ENCODE data around the gene SEPTIN14. TPM values are rescaled to one million over a fixed set of nuclear protein-coding genes. Genes with fewer than 3 reads are reported as not detected.

The SEPTIN14 gene
- total RNA-seq, 1 experiment from 2014 or later = not detected

GRCh38 chr7:55775051-55775420 lies 87.5 kb downstream of the SEPTIN14 start:
- H3K9me3 ChIP-seq (ENCODE audit: control insufficient read depth, low read depth, low read length) = no peaks in the 10 kb centered on the region
- H4K8ac ChIP-seq (replicated peaks; ENCODE audit: insufficient read length, low read depth, low read length) = no peak overlapping the region
- no peak overlapping the region for H3K56ac ChIP-seq (ENCODE audit: insufficient read length, low read depth, low read length)
- no peak overlapping the region for H2BK5ac ChIP-seq (ENCODE audit: insufficient read length, low read length)
- no peak overlapping the region for H3K23ac ChIP-seq (ENCODE audit: insufficient read length, low read depth, low read length)
- no peaks in the 10 kb centered on the region for H3K79me1 ChIP-seq (ENCODE audit: insufficient read depth, low read depth, low read length, poor library complexity, severe bottlenecking)
- H3K14ac ChIP-seq (ENCODE audit: insufficient read depth, low read length) = no peak overlapping the region
- H2BK20ac ChIP-seq (ENCODE audit: low read depth, low read length, poor library complexity, severe bottlenecking) = no peak overlapping the region
- H3K18ac ChIP-seq (ENCODE audit: insufficient read length, low read depth, low read length) = no peak overlapping the region
- H3K4me1 Mint-ChIP-seq = no peaks in the 10 kb centered on the region
- H3K27ac ChIP-seq (ENCODE audit: insufficient read length, low read depth, low read length) = no peak overlapping the region
- no peak overlapping the region for H4K5ac ChIP-seq (ENCODE audit: insufficient read length, low read depth, low read length)
- H2AK5ac ChIP-seq (ENCODE audit: insufficient read length, low read length) = no peak overlapping the region
- H2BK15ac ChIP-seq (ENCODE audit: low read depth, low read length) = no peak overlapping the region
- H2BK12ac ChIP-seq (ENCODE audit: insufficient read length, low read depth, low read length) = no peak overlapping the region
- no peaks in the 10 kb centered on the region for H3K23me2 ChIP-seq (ENCODE audit: insufficient read length, low read depth, low read length, poor library complexity, severe bottlenecking)
- no peak overlapping the region for H3T11ph ChIP-seq (ENCODE audit: low read length)
- H2AFZ ChIP-seq (ENCODE audit: low read length) = no peak overlapping the region
- H3K4ac ChIP-seq (ENCODE audit: low read depth, low read length) = no peak overlapping the region
- WGBS (ENCODE audit: extremely low coverage, insufficient read length, low lambda C conversion rate) = no CpG with 5 or more reads among the region's 11 CpGs
- H3K4me3 Mint-ChIP-seq = peak overlapping the region in 1 of 2 experiments; percentile 14; a peak in 1 of 5 replicates
- DNase-seq = peak; percentile 45
- no peaks in the 10 kb centered on the region for H3K27me3 ChIP-seq (ENCODE audit: insufficient read depth, low read length)
- H3K79me2 ChIP-seq (ENCODE audit: insufficient read depth, low read length) = no peaks in the 10 kb centered on the region
- no peak overlapping the region for H3K9ac ChIP-seq (ENCODE audit: extremely low read depth, insufficient read length, low read length)
- peaks cover 0 to 12% (median 9%) of the 10 kb centered on the region in 3 experiments; a peak in 3 of 7 replicates for H3K36me3 Mint-ChIP-seq (ENCODE audit: insufficient read depth in 1 of 3, low read depth in 3 of 3)
- H2BK120ac ChIP-seq (ENCODE audit: low read depth, low read length, poor library complexity, severe bottlenecking) = no peak overlapping the region
- no peak overlapping the region for H3K4me2 ChIP-seq (ENCODE audit: insufficient read depth, insufficient read length, low read length)
- H3K4me1 ChIP-seq (ENCODE audit: insufficient read depth, low read length) = no peaks in the 10 kb centered on the region
- H3K27me3 Mint-ChIP-seq (ENCODE audit: low read depth) = peaks cover 5% of the 10 kb centered on the region
- H3K9me3 Mint-ChIP-seq = peaks cover 49 to 83% of the 10 kb centered on the region in 2 experiments
- no peak overlapping the region for H4K91ac ChIP-seq (ENCODE audit: insufficient read length, low read depth, low read length)
- no peak for TF ChIP-seq CTCF (conservative IDR thresholded peaks at IDR 0.05)
- no peaks in the 10 kb centered on the region for H4K20me1 ChIP-seq (ENCODE audit: control insufficient read depth, insufficient read depth, insufficient read length)
- H3K27ac Mint-ChIP-seq = no peak overlapping the region
